IPS-15b (cell line): Measurements from ENCODE around the gene OR5B21.

Experiments
- H3K27me3 ChIP-seq: one replicate; pipeline ENCODE4 v1.6.1; 2013; ENCODE audit warnings: low read length; ENCODE audit not compliant: control insufficient read depth, insufficient read depth
- H3K36me3 ChIP-seq: one replicate; pipeline ENCODE4 v1.6.1; 2013; ENCODE audit warnings: low read length; ENCODE audit not compliant: control insufficient read depth, insufficient read depth
- H3K4me1 ChIP-seq: one replicate; pipeline ENCODE4 v1.6.1; 2013; ENCODE audit warnings: mild to moderate bottlenecking, low read length; ENCODE audit not compliant: control insufficient read depth, insufficient read depth
- H3K4me3 ChIP-seq: one replicate; pipeline ENCODE4 v1.5.1; 2013; ENCODE audit warnings: low read depth, low read length
- H3K9ac ChIP-seq: one replicate; pipeline ENCODE4 v1.6.1; 2013; ENCODE audit warnings: low read depth, mild to moderate bottlenecking, low read length
- H3K9me3 ChIP-seq: one replicate; pipeline ENCODE4 v1.6.1; 2013; ENCODE audit warnings: mild to moderate bottlenecking, low read length; ENCODE audit not compliant: control insufficient read depth, insufficient read depth

Gene OR5B21

GRCh38 chr11:58509748-58510147, 1.8 kb upstream of the OR5B21 start:
- no peak overlapping the region for H3K4me3 ChIP-seq
- H3K36me3 ChIP-seq, result no peaks in the 10 kb centered on the region
- no peaks in the 10 kb centered on the region for H3K27me3 ChIP-seq
- H3K9ac ChIP-seq, result no peak overlapping the region
- H3K4me1 ChIP-seq, result peaks cover 4% of the 10 kb centered on the region
- H3K9me3 ChIP-seq, result no peaks in the 10 kb centered on the region

- Histone ChIP-seq H3K9ac (no peak overlapping the region), H3K4me1 (peaks cover 4% of the 10 kb centered on the region), H3K4me3 (no peak overlapping the region), H3K36me3 (no peaks in the 10 kb centered on the region), H3K27me3 (no peaks in the 10 kb centered on the region), H3K9me3 (no peaks in the 10 kb centered on the region)
These were observed 909 bp upstream of the OR5B21 start for GRCh38 chr11:58508814-58509213.

DNA sequence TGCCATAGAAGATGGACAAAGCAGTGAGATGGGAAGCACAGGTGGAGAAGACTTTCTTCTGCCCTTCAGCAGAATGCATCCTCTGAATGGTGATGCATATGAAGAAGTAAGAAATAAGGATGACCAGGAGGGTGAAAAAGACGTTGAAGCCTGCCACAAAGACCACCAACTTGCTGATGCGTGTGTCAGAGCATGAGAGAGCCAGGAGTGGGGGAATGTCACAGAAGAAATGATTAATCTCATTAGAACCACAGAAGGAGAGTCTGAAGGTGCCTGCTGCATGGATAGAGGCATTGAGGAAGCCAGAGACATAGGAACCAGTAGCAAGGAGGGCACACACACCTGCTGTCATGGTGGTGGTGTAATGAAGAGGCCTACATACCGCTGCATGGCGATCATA, 550 bp downstream of the OR5B21 start:
- H3K9me3 ChIP-seq, result no peaks in the 10 kb centered on the region
- no peaks in the 10 kb centered on the region for H3K36me3 ChIP-seq
- H3K4me3 ChIP-seq, result no peak overlapping the region
- no peak overlapping the region for H3K9ac ChIP-seq
- H3K4me1 ChIP-seq, result no peaks in the 10 kb centered on the region
- no peaks in the 10 kb centered on the region for H3K27me3 ChIP-seq

- H3K4me3 ChIP-seq, result no peak overlapping the region
- no peak overlapping the region for H3K9ac ChIP-seq
- H3K27me3 ChIP-seq, result no peaks in the 10 kb centered on the region
- no peaks in the 10 kb centered on the region for H3K36me3 ChIP-seq
- H3K4me1 ChIP-seq, result no peaks in the 10 kb centered on the region
- no peaks in the 10 kb centered on the region for H3K9me3 ChIP-seq
These were observed 970 bp downstream of the OR5B21 start for GRCh38 chr11:58506935-58507334.

GRCh38 chr11:58505849-58506248, 2.1 kb downstream of the OR5B21 start:
- H3K9me3 ChIP-seq, result no peaks in the 10 kb centered on the region
- H3K4me3 ChIP-seq, result no peak overlapping the region
- H3K4me1 ChIP-seq, result no peaks in the 10 kb centered on the region
- no peaks in the 10 kb centered on the region for H3K36me3 ChIP-seq
- H3K27me3 ChIP-seq, result no peaks in the 10 kb centered on the region
- H3K9ac ChIP-seq, result no peak overlapping the region

DNA sequence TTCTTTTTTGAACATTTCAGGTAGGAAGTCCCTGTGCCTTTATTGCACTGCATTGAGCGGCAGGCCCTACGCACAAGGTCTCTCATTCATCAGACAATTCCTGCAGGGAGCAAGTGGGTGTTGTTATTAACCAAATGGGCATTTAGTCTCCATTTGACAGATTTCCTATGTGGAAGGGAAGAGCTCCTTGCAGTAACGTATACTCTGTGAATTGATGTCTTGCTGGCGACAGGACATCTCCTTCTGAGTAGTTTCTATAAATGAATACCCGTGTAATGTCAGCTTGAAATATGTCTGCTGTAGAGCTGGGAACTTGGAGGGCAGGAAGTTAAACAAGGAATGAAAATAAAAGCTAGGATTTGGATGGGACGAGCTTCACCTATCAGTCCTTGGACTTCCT, 3.7 kb downstream of the OR5B21 start:
- Histone ChIP-seq H3K36me3 (no peaks in the 10 kb centered on the region), H3K27me3 (no peaks in the 10 kb centered on the region), H3K4me1 (no peaks in the 10 kb centered on the region), H3K4me3 (no peak overlapping the region), H3K9ac (no peak overlapping the region), H3K9me3 (no peaks in the 10 kb centered on the region)

DNA sequence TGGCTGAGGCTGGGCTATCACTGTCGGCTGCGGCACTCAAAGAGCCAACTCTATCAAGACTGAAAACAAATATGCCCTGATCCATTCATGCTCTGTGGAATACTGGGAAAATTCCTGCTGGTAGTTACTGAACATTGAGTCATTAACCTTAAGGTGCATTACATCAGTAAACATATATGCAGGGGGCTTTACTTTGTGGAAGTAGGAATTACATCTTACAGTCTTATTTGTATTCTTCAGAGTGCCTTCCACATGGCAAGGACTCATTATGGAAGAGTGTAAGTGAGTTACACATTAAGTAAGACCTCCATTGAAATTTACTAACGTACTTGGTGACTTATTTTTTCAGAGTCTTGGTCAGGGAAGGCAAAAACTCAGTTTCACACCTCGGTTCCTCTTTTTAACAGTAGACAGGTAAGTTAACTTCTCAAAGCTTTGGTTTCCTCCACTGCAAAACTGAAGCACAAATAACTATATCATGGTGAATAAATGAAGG, 4.5 kb downstream of the OR5B21 start:
- no peaks in the 10 kb centered on the region for H3K4me1 ChIP-seq
- H3K36me3 ChIP-seq, result no peaks in the 10 kb centered on the region
- H3K27me3 ChIP-seq, result no peaks in the 10 kb centered on the region
- no peak overlapping the region for H3K4me3 ChIP-seq
- H3K9me3 ChIP-seq, result no peaks in the 10 kb centered on the region
- no peak overlapping the region for H3K9ac ChIP-seq

DNA sequence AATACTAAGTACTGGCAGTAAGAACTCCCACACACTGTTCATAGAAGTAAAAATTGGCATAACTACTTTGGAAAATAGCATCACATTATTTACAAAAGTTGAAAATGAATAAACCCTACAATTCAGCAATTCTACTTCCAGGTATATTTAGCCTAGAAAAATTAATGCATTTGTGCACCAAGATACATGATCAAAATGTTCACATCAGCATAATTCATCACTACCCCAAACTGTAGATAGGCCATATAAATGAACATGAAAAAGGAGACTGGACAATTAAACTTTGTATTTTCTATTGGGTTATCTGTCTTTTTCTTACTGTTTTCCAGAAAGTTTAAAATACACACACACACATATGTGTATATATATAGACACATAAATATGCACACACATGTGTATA, 5.9 kb downstream of the OR5B21 start:
- H3K9ac ChIP-seq, result no peak overlapping the region
- H3K9me3 ChIP-seq, result no peaks in the 10 kb centered on the region
- no peak overlapping the region for H3K4me3 ChIP-seq
- H3K27me3 ChIP-seq, result no peaks in the 10 kb centered on the region
- H3K4me1 ChIP-seq, result no peaks in the 10 kb centered on the region
- H3K36me3 ChIP-seq, result no peaks in the 10 kb centered on the region

DNA sequence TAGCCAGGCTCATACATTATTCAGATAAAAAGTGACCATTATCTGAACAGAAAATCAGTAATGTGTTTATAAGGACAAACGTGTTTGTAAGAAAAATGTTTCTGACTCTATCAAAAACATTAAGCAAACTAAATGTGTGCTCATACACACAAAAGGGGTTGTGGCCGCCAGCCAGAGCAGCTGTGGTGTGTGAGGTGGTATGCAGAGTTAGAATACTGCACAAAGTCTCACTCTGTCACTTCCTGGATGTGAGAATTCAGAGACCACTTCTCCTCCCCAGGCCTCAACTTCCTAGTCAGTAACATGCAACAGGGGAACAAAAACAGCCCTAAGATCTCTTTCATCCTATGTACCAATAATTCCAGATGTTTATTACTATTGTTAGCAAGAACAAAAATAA, 9.4 kb downstream of the OR5B21 start:
- H3K9ac ChIP-seq, result no peak overlapping the region
- no peaks in the 10 kb centered on the region for H3K4me1 ChIP-seq
- no peaks in the 10 kb centered on the region for H3K27me3 ChIP-seq
- H3K9me3 ChIP-seq, result no peaks in the 10 kb centered on the region
- no peak overlapping the region for H3K4me3 ChIP-seq
- no peaks in the 10 kb centered on the region for H3K36me3 ChIP-seq

- Histone ChIP-seq H3K4me3 (no peak overlapping the region), H3K9ac (no peak overlapping the region), H3K9me3 (no peaks in the 10 kb centered on the region), H3K4me1 (no peaks in the 10 kb centered on the region), H3K36me3 (no peaks in the 10 kb centered on the region), H3K27me3 (no peaks in the 10 kb centered on the region)
These were observed 10.0 kb downstream of the OR5B21 start for GRCh38 chr11:58497951-58498350.

GRCh38 chr11:58495906-58496305, 12.0 kb downstream of the OR5B21 start:
- Histone ChIP-seq H3K4me3 (no peak overlapping the region), H3K9ac (no peak overlapping the region), H3K4me1 (no peaks in the 10 kb centered on the region), H3K27me3 (no peaks in the 10 kb centered on the region), H3K36me3 (no peaks in the 10 kb centered on the region), H3K9me3 (no peaks in the 10 kb centered on the region)

- H3K9ac ChIP-seq, result no peak overlapping the region
These were observed 13.8 kb downstream of the OR5B21 start for GRCh38 chr11:58494101-58494500.

GRCh38 chr11:58493676-58494075, 14.2 kb downstream of the OR5B21 start:
- Histone ChIP-seq H3K36me3 (no peaks in the 10 kb centered on the region), H3K9me3 (no peaks in the 10 kb centered on the region), H3K4me1 (no peaks in the 10 kb centered on the region), H3K27me3 (no peaks in the 10 kb centered on the region), H3K4me3 (no peak overlapping the region), H3K9ac (no peak overlapping the region)

More at GRCh38 chr11:58494101-58494500, 13.8 kb downstream of the OR5B21 start:
- Histone ChIP-seq H3K27me3 (no peaks in the 10 kb centered on the region), H3K4me1 (no peaks in the 10 kb centered on the region), H3K4me3 (no peak overlapping the region), H3K9me3 (no peaks in the 10 kb centered on the region), H3K36me3 (no peaks in the 10 kb centered on the region)
